Ovary (tissue), 3 donors: ENCODE measurements around the gene NINJ1.

Experiments
- CTCF ChIP-seq, 3 donors: fragments of 450-650 bp in 2 of 3; fragments of 200-600 bp in 1 of 3; IDR thresholded peaks; one replicate each; pipeline versions ENCODE4 v1.5.1 to v1.8.0; 2016 to 2022; ENCODE audit warnings: antibody characterized with exemption in 3 of 3, mild to moderate bottlenecking in 1 of 3
- EP300 ChIP-seq: sonication (generic); formaldehyde crosslinking; IDR thresholded peaks from one replicate; pipeline ENCODE4 v1.6.1; 2017; ENCODE audit warnings: antibody characterized with exemption
- donor health status: DM: no; HTN: no; CAD: no.

- no peak for TF ChIP-seq CTCF (IDR thresholded peaks at IDR 0.05)
- TF ChIP-seq EP300, result no peak
Measured at GRCh38 chr9:93177676-93178075, 43.6 kb upstream of the NINJ1 start.
